Aorta (tissue), 5 donors: ENCODE results near the gene FRYL. TPM values are rescaled to one million over a fixed set of nuclear protein-coding genes. Genes with fewer than 3 reads are reported as not detected.
"Not testable (repeated sequence)": the region's sequence is repeated elsewhere in the genome, so short reads cannot be mapped to it uniquely, and the experiment has no call there.

Source experiments
- ATAC-seq: fragments of 200-7000 bp; cut with Tn5 transposase; one replicate; pipeline ENCODE4 v1.9.1; 2022; ENCODE audit warnings: moderate library complexity; ENCODE audit not compliant: low FRiP score
- DNase-seq, 2 donors: peaks; one replicate each; pipeline ENCODE4 v3.0.0-alpha.2; 2020
- H3K27ac ChIP-seq, 2 donors: one replicate each; pipeline ENCODE4 v1.5.1; 2013; ENCODE audit warnings: low read length in 2 of 2, mild to moderate bottlenecking in 2 of 2, moderate library complexity in 2 of 2, control low read depth in 1 of 2, inconsistent platforms in 1 of 2, low read depth in 1 of 2
- H3K27me3 ChIP-seq, 2 donors: one replicate each; pipeline ENCODE4 v1.6.1; 2013; ENCODE audit warnings: control low read depth in 1 of 2, low read length in 1 of 2, mild to moderate bottlenecking in 1 of 2, moderate library complexity in 1 of 2; ENCODE audit not compliant: insufficient read depth in 2 of 2, control insufficient read depth in 1 of 2
- H3K36me3 ChIP-seq, 2 donors: one replicate each; pipeline ENCODE4 v1.6.1; 2013; ENCODE audit warnings: control low read depth in 1 of 2, low read length in 1 of 2, mild to moderate bottlenecking in 1 of 2; ENCODE audit not compliant: insufficient read depth in 2 of 2, control insufficient read depth in 1 of 2
- H3K4me1 ChIP-seq, 2 donors: one replicate each; pipeline ENCODE4 v1.6.1; 2013; ENCODE audit warnings: low read length in 2 of 2, control low read depth in 1 of 2, mild to moderate bottlenecking in 1 of 2, moderate library complexity in 1 of 2; ENCODE audit not compliant: insufficient read depth in 2 of 2, control insufficient read depth in 1 of 2
- H3K4me3 ChIP-seq, 2 donors: one replicate each; pipeline ENCODE4 v1.5.1; 2013; ENCODE audit warnings: low read length in 2 of 2, control low read depth in 1 of 2, mild to moderate bottlenecking in 1 of 2
- H3K9me3 ChIP-seq: one replicate; pipeline ENCODE4 v1.6.1; 2013; ENCODE audit warnings: mild to moderate bottlenecking, low read length; ENCODE audit not compliant: control insufficient read depth
- WGBS, 2 donors: extraction: QIAGEN DNeasy Blood & Tissue Kit; methylation state at CpG; one replicate each; pipeline ENCODE4 v1.1.7; 2013; 5-methylcytosine and 5-hydroxymethylcytosine counted together
- intact Hi-C, 2 donors: fragments of 100-400 bp; cut with DNase I; formaldehyde crosslinking; loops; one replicate each; pipeline versions ENCODE4 v1.14.2 to v1.15.0; 2022
- polyA plus RNA-seq, 2 donors: library from polyadenylated mRNA; stranded (reverse); fragments of 200-250 nt; gene quantifications; one replicate each; pipeline ENCODE4 v1.2.3, GENCODE V29; 2013
- total RNA-seq, 2 donors: library from RNA; stranded (reverse); fragmentation: NEBNext Ultra II Directional; extraction: Animal tissue kit (Norgen Biotek cat#: 25700); gene quantifications; one replicate each; pipeline ENCODE4 v1.2.1, GENCODE V29; 2021
- donor health status: healthy with polysubstance abuse.
- donor health status: Bipolar disorder and iron deficiency.
- donor health status: DM: no; HTN: no; CAD: no.
- donor health status: DM: no; HTN: no; CAD: no.
- donor health status: DM: yes; HTN: yes; CAD: no.

The FRYL gene
- total and polyA plus RNA-seq, 4 donors = 12.8 to 141 (median 85.7) TPM

GRCh38 chr4:48640699-48641098 lies 139.4 kb downstream of the FRYL start:
- DNase-seq = no peak
- 34 to 42% methylated on average over 2 of the region's 2 CpGs for WGBS, 2 donors
- no peak for ATAC-seq
- Histone ChIP-seq H3K27ac (no peak overlapping the region), H3K36me3 (no peaks in the 10 kb centered on the region), H3K9me3 (no peaks in the 10 kb centered on the region), H3K4me3 (no peak overlapping the region), H3K27me3 (no peaks in the 10 kb centered on the region), H3K4me1 (peaks cover 2% of the 10 kb centered on the region in 2 donors)
- intact Hi-C loops = no loop called here

GRCh38 chr4:48640225-48640624 lies 139.9 kb downstream of the FRYL start:
- no peak overlapping the region for H3K27ac ChIP-seq
- no peak overlapping the region for H3K4me3 ChIP-seq
- intact Hi-C loops = no loop called here
- H3K4me1 ChIP-seq = peaks cover 2 to 3% of the 10 kb centered on the region in 2 donors
- no peaks in the 10 kb centered on the region for H3K36me3 ChIP-seq
- no peaks in the 10 kb centered on the region for H3K9me3 ChIP-seq
- no peak for DNase-seq
- no peak for ATAC-seq
- H3K27me3 ChIP-seq = no peaks in the 10 kb centered on the region

- no peak overlapping the region for H3K27ac ChIP-seq
- H3K4me1 ChIP-seq = peaks cover 2 to 4% of the 10 kb centered on the region in 2 donors
- intact Hi-C loops = no loop called here
- WGBS, 2 donors = 82 to 84% methylated on average over 3 of the region's 3 CpGs
- no peaks in the 10 kb centered on the region for H3K9me3 ChIP-seq
- no peaks in the 10 kb centered on the region for H3K27me3 ChIP-seq
- ATAC-seq (no peak), DNase-seq (no peak)
- H3K4me3 ChIP-seq = no peak overlapping the region
- H3K36me3 ChIP-seq = no peaks in the 10 kb centered on the region
Observed at GRCh38 chr4:48639807-48640206, 140.3 kb downstream of the FRYL start.

- intact Hi-C loops, H3K4me1 ChIP-seq: not testable (repeated sequence)
Observed at GRCh38 chr4:48638586-48638985, 141.5 kb downstream of the FRYL start.

GRCh38 chr4:48636911-48637310 lies 143.2 kb downstream of the FRYL start:
- intact Hi-C loops = no loop called here
- no peak overlapping the region for H3K4me3 ChIP-seq
- DNase-seq = no peak
- no peak overlapping the region for H3K27ac ChIP-seq
- H3K36me3 ChIP-seq = no peaks in the 10 kb centered on the region
- no peaks in the 10 kb centered on the region for H3K27me3 ChIP-seq
- H3K4me1 ChIP-seq = peaks cover 3 to 4% of the 10 kb centered on the region in 2 donors
- ATAC-seq = no peak
- no peaks in the 10 kb centered on the region for H3K9me3 ChIP-seq
- WGBS, 2 donors = 84% methylated on average over 1 of the region's 1 CpG

More at GRCh38 chr4:48638586-48638985, 141.5 kb downstream of the FRYL start:
- not testable (repeated sequence) for H3K9me3 ChIP-seq, H3K36me3 ChIP-seq, H3K27ac ChIP-seq, DNase-seq, H3K27me3 ChIP-seq, H3K4me3 ChIP-seq, ATAC-seq
- 77 to 82% methylated on average over 5 of the region's 5 CpGs for WGBS, 2 donors

- no peaks in the 10 kb centered on the region for H3K9me3 ChIP-seq
- no peaks in the 10 kb centered on the region for H3K36me3 ChIP-seq
- DNase-seq (no peak), ATAC-seq (no peak)
- peaks cover 3 to 4% of the 10 kb centered on the region in 2 donors for H3K4me1 ChIP-seq
- H3K27ac ChIP-seq = no peak overlapping the region
- intact Hi-C loops = no loop called here
- WGBS, 2 donors = 40 to 45% methylated on average over 2 of the region's 2 CpGs
- H3K4me3 ChIP-seq = no peak overlapping the region
- H3K27me3 ChIP-seq = no peaks in the 10 kb centered on the region
Observed at GRCh38 chr4:48635980-48636379, 144.1 kb downstream of the FRYL start.

- Histone ChIP-seq H3K27ac (no peak overlapping the region), H3K4me3 (no peak overlapping the region), H3K27me3 (no peaks in the 10 kb centered on the region), H3K9me3 (no peaks in the 10 kb centered on the region), H3K4me1 (peaks cover 3 to 4% of the 10 kb centered on the region in 2 donors), H3K36me3 (no peaks in the 10 kb centered on the region)
- intact Hi-C loops = no loop called here
- 91 to 92% methylated on average over 3 of the region's 3 CpGs for WGBS, 2 donors
- ATAC-seq (no peak), DNase-seq (no peak)
Observed at GRCh38 chr4:48635310-48635709, 144.8 kb downstream of the FRYL start.

- DNase-seq (no peak), ATAC-seq (no peak)
- Histone ChIP-seq H3K4me1 (peaks cover 3 to 4% of the 10 kb centered on the region in 2 donors), H3K27ac (no peak overlapping the region), H3K4me3 (no peak overlapping the region), H3K27me3 (no peaks in the 10 kb centered on the region), H3K9me3 (no peaks in the 10 kb centered on the region), H3K36me3 (no peaks in the 10 kb centered on the region)
- WGBS, 2 donors = 91% methylated on average over 2 of the region's 2 CpGs
- intact Hi-C loops = no loop called here
Observed at GRCh38 chr4:48634688-48635308, 145.3 kb downstream of the FRYL start.

GRCh38 chr4:48633657-48634056 lies 146.4 kb downstream of the FRYL start:
- DNase-seq (no peak), ATAC-seq (no peak)
- Histone ChIP-seq H3K4me3 (no peak overlapping the region), H3K36me3 (no peaks in the 10 kb centered on the region), H3K27ac (no peak overlapping the region), H3K9me3 (no peaks in the 10 kb centered on the region), H3K4me1 (peaks cover 3 to 4% of the 10 kb centered on the region in 2 donors), H3K27me3 (no peaks in the 10 kb centered on the region)
- intact Hi-C loops = no loop called here
- 97 to 98% methylated on average over 1 of the region's 1 CpG for WGBS, 2 donors
